ENCODE data around the gene IMPDH2.

Gene IMPDH2

DNA sequence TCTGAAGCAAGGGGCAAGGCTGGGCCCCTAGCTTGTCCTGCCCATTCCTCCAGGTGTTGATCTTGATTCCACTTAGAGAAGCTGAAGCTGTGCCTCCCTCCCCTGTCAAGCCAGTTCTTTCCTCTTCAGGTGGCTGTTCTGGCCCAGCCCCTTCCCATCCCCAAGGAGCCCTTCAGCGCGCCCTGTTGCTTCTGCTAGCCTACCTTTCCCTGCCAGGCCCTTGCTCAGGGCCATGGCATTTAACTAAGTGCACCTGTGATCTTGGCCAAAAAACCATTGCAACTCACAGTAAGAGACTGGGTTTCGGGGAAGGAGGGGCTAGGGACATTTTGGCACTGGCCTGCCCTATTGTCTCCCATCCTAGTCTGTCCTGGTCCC, 23.9 kb downstream of the IMPDH2 start:
- no peak for DNase-seq

DNA sequence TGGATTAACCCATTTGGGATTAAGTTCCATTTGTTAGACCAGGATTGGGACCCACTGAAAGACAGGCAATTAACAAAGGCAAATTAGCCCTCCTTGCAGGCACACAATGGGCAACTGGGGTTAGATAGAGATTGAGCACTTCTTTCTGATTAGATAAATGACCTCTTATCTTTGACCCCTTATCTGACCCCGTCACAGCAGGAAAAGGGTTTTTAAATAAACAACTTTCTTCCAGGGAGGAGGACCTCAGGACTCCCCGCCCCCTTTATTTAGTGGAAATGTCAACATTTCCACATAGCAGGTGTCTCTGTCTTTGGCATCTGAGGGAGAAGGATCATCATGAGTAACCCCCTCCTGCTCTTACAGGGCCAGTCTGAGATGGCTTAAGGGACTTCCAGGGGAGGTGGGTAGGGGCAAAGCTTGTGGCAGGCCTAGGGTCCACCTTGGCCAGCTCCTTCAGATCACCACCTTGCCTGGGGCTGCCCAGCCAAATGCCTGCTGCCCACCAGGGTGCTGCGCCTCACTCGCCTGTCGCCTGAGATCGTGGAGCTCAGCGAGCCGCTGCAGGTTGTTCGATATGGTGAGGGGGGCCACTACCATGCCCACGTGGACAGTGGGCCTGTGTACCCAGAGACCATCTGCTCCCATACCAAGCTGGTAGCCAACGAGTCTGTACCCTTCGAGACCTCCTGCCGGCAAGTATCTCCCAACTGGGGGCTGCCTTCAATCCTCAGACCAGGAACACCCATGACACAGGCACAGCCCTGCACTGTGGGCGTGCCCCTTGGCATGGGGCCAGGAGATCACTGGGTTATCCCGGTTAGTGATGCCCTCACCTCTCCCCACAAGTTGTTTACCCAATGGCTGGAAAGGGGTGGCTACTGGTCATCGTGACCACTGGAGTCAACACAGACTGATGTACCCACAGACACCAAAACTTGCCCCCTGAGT, 24.6 kb downstream of the IMPDH2 start:
- peak; percentile 21 for DNase-seq

DNA sequence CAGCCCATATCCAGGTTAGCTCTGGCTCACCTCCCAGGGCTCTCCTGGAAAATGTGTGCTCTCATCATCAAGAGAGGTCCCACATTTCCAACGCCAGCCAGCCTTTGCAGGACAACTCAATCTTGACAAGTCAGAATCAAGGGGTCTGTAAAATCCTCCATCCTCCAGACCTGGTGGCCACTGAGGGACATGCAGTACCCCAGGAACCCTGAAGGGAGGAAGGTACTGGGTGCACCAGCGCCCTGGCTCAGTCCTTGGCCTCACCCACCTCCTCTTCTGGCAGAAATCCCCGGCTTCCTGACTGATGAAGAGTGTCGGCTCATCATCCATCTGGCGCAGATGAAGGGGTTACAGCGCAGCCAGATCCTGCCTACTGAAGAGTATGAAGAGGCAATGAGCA, 28.0 kb downstream of the IMPDH2 start:
- DNase-seq, result no peak

DNA sequence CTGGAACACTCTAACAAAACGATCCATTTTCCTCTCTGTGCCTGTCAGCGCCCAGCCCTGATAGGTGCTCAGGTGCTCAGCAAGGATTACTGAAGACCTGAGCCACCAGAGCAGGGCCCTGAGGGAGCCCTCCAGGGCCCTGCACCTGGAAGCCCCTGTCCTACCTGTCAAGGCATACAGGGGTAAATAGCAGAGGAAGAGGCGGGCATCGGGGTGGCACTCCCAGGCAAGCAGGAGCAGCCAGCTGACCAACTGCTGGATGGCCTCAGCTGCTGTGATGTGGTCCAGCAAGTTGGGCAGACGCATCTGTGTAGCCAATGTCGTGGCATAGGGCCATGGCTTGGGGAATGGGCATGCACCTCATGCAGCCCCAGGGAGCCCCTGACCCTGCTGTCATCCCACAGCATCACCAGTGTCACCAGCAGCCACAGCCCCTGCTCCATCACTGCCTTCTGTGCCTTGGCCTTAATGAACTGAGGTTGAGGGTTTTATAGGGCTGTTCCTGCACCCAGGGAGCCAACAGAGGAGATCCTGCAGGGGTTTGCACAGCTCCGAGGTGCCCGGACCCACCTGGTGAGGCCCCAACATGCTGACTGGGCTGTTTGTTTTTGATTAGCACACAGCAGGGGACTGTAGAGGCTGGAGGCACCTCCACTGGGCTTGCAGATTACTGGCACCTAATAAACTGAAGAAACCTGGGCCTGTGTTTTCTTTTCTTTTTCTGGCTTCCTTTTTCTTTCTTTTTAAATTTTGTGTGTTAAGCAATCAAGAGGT, 29.9 kb downstream of the IMPDH2 start:
- DNase-seq, result no peak

DNA sequence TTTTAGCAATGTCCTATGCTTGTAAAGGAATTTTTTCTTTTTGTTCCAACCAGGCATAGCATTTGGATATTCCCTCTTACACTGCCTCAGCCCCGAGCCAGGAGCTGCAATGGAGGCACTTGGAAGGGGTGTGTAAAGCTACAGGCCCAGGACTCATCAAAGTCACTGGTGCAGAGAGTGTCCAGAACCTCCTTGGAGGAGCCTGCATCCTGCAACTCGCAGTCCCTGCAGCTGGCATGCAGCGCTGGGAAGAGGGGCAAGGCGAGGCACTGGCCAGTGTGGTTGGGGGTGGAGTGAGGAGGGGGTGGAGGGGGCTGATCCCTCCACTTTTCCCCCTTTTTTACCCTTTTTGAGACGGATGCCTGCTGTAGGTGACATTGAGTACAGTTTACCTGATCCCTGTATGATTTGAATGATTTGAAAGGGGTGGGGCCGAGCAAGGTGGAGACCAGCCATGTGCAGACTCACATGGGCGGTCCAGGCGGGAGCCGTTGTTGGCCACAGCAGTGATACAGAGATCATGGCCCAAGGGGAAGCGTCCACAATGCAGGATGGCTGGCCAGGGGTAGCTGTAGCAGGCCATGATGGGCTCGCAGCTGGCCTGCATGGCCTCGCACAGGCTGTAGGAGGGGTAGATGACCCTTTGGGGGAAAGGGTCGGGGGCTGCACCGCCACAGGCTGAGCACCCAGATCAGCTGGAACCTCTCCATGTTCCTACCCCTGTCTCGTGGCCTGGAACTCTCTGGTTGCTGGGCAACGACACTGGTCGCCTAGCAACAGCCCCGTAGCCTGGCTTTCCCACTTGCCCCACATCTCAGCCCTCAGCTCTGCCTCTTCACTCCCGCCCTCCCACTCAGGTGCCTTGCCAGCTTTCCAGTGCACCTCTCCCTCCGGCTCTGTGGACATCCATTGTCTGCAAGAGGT, 31.2 kb downstream of the IMPDH2 start:
- DNase-seq, result peak; percentile 63

DNA sequence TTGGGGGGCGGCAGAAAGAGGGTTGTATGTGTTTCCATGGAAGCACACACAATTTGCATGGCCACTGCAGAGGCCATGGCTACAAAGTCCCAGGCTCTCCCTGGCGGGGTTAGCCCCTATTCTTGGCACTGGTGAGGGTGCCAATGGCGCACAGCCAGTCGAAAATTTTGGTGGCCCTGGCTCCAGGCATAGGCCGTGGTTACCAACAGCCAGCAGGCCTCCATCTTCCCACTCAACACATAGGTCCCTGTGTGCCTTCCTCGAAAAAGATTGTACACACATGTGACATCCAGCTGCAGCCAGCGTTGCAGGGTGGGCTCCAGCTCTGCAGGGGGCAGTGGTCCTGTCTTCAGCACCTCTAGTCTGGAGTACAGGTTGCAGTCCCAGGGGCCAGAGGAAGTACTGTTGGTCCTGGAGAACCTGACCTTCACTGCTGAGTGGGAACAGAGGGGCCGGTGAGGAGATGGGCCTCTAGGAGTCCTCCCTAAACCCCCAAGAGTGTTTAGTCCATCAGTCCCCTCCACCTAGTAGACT, 32.0 kb downstream of the IMPDH2 start:
- no peak for DNase-seq

DNA sequence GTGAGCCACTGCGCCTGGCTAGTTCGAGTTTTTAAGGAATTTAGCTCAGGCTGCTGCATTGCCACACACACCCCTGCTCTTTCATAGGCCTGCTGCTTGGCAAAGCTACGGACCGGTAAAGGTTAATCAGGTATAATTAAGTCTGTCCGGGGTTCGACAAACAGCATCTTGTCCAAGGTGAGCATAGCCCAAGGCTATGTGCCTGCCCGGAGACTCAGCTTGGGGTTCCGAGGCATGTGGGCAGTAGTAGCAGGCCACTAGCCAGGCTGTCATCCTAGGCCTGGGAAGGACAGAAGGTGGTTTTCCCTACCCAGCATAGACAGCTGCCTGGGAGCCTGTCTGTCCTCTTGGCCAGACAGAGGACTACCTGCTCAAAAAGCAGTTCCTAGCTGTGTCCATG, 32.6 kb downstream of the IMPDH2 start:
- DNase-seq, result no peak

DNA sequence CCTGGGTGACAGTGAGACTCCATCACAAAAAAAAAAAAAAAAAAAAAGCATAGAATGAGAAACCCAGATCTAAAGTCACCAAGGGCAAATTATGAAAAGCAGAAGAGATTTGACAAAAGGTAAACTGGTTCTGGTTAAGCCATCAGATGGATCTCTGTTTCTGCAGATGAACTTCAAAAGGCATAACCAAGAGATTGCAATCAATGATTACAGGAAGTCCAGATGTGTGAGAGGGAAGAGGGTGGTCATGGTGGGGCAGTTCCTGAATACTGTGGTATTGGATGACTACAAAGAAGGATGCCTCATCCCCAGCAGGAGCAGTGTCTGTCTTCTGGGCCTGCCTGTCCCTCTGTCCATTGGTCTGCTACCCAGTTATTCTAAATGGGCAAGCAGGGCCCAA, 35.4 kb downstream of the IMPDH2 start:
- no peak for DNase-seq

DNA sequence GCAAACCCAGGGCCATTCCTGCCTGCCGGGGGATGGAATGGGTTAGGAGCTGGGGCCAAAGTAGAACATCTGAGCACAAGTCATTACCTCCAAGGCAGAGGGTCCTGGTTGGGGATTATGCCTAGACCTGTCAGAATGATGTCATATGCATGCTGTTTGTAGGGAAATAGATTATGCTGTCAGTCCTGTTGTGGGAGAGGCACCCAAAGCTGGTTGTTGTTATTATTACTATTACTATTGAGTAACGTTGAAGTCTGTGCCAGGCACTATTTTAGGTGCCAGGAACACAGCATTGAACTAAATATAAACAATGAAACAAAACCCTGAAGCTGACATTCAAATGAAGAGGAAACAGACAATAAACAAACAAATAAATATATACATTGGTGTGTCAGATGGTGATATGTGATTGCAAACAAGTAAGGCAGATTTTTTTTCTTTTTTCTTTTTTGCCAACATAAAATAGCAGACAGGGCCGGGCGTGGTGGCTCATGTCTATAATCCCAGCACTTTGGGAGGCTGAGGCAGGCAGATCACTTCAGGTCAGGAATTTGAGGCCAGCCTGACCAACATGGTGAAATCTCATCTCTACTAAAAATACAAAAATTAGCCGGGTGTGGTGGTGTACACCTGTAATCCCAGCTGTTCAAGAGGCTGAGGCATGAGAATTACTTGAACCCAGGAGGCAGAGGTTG, 37.2 kb downstream of the IMPDH2 start:
- no peak for DNase-seq

DNA sequence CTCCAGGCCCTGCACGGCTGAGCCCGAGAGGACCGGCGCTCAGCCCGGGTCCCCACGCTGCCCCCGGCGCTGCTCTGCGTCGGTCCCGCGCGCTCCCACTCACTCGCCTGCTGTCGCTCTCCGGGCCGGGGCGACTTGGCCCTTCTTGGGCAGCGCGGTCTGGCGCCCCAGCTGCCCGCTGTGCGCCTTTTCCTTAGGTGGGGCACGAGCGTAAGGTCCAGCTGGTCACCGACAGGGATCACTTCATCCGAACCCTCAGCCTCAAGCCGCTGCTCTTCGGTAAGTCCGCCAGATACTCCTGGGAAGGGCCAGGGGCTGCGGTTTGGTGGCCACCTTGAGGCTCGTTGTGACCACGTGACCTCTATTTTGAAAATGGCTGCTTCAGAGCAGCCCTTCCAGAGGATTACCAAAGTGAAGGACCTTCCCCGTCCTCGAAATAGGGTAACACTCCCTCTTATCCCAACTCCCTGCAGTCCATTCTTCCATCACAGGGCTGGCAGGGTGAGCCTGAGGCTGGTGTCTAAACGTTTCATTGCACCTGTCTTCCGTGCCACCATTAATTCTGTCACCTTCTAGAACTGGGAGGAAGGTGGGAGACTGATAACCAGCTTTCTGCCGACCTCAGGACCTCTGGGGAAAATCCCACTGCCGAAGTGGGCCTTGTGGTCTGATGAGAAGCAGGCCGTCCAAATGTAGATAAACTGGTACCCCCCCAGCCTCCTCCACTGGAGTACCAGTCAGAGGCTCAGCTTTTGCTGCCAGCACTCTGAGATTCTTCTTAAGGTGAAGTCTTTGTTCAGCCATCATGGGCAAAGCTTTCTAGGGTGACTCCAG, 38.3 kb downstream of the IMPDH2 start:
- DNase-seq, result peak; percentile 53

DNA sequence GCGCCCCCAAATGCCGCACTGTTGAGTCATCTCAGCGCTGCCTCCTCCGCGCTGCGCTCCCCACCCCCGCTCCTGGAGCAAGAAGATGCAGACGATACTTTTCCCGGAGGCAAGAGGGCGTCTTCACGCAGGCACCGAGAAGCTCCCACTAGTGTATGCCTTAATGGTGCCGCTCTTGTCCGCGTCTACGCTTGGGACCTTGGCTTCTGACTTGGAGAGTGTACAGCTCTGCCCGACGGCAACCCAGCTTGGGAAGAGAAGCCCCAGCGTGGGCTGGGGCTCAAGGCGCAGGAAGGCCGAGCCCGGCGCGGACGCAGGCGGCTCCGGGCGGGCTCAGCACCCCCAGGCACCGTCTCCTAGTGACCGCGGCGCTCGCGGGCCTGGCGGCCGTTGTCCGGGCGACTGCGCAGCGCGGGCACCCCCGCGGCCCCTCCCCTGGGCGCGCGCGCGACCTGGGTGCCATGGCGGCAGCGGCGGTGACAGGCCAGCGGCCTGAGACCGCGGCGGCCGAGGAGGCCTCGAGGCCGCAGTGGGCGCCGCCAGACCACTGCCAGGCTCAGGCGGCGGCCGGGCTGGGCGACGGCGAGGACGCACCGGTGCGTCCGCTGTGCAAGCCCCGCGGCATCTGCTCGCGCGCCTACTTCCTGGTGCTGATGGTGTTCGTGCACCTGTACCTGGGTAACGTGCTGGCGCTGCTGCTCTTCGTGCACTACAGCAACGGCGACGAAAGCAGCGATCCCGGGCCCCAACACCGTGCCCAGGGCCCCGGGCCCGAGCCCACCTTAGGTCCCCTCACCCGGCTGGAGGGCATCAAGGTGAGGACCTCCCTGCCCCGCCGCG, 39.2 kb downstream of the IMPDH2 start, which contains the start of gene P4HTM:
P4HTM (plus strand) TSS at position 446 of the 840 bp plus-strand sequence; CDS start at position 462, 16 bp downstream.
- DNase-seq, result peak; percentile 68

DNA sequence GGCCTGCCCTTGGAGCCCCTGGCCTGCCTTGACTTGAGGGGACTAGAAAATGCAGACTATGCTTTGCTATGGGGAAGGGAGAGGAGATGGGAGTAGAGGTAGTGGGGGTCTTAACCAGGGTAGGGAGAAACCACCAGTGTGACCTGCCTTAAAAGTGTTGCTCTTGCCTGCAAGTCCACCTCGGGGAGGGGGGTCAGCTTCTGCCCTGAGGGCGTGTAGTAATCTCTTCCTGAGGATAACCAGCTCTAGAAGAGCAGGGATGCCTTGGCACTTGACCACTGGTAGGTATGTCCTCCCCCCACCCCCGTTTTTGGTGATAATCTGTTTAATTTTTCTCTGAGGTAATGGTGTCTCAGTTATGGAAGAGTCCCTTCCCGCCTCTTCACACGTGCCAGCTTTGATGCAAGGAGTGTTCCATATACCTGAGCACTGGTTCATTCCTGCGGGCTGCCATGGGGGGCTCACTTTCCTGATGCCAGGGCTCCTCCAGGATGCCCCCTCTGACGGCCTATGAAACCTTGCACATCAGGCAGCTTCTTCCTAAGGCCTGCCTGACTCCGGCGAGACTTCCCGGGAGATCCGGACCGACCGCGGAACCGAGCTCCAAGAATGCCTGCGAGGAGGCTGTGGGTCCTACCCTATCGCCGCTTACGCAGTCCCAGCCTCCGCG, 39.9 kb downstream of the IMPDH2 start:
- DNase-seq, result peak; percentile 36

DNA sequence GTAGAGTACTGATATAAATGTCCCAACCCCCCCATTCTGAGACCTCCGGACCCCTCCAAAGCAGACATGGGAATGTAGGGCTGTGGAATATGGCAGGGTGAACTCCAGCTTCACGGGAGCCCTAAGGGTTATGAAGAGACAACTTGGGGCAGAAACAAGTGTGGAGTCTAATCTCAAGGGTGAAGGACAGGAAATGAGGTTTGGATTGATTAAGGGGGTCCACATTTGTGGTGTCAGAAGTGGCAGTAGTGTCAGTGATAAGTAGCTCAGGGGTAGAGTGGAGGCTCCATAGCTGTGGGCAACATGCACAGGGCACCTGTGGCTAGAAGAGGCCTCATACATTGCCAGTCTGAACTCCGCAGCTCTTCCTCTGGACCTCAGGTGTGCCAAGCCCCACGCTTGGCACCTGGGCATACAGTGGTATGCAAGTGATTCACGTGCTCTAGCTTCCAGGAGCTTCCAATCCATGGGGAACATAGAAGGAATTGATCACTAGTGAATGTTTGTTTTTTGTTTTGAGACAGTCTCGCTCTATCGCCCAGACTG, 43.3 kb downstream of the IMPDH2 start:
- DNase-seq, result no peak

DNA sequence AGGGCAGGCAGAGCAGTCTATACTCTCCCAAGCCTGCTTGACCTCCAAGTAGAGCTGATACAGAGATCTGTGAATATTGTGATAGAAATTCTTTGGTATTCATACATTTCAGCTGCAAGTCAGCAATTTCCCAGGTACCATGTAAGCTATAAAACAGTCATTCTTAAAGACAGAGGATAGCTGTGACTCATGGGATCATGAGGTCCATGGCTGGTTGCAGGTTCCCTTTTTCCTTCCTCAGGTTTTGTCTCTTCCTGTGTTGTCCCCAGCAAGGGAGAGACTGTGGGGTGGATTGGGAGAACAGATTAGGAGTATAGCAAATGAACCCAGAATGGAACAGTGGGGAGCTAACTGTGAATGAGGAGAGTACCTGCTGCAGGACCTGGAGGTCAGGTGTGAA, 44.5 kb downstream of the IMPDH2 start:
- no peak for DNase-seq

DNA sequence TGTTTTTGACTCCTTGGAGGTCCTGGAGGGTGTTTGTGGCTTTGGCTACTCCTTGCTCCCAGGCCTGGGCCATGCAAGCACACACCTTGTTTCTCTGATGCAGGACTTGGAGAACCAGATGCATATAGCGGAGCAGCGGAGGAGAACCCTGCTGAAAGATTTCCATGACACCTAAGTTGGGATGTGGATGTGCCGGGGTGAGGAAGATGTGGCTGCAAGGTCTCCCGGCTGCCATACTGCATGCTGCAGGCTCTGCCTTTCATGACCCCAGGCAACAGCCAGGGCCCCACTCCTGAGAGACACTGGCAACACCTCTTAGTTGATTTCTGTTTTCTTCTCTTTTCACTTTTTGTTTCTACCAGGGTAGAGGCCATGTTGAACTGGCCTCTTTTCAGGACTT, 46.1 kb downstream of the IMPDH2 start:
- no peak for DNase-seq

DNA sequence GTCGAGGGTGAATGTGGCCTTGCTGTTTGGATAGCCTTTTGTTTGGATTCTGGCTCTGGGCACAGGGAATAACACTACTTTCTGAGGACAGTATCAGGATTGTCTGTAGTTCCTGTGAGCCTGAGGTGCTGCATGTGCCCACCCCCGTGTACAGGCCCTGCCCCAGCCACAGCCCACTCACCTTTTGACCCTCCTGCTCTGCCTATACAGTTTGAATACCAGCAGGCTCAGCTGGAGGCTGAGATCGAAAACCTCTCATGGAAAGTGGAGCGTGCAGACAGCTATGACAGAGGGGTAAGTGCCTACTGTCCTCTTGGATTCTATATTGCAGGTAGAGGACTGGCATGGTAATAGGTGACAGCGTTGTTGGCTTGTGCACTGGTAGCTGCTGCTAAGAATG, 46.5 kb downstream of the IMPDH2 start:
- no peak for DNase-seq

DNA sequence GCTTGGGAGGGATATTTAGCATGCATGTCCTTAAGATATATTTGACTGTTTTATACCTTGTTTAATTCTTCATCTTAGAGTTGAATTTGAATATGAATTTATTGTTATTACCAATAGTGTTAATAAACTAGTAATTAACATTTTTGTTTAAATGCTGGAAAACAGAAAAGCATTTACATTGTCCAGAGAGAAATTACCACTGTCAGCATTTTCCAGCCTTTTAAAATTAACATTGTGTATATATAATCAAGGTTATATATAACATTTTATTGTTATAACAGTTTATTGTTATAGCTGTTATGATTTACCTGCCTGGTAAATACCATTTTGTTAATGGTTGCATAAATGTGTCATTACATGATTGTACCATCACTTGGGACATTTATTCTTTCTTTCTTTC, 47.2 kb downstream of the IMPDH2 start:
- no peak for DNase-seq

DNA sequence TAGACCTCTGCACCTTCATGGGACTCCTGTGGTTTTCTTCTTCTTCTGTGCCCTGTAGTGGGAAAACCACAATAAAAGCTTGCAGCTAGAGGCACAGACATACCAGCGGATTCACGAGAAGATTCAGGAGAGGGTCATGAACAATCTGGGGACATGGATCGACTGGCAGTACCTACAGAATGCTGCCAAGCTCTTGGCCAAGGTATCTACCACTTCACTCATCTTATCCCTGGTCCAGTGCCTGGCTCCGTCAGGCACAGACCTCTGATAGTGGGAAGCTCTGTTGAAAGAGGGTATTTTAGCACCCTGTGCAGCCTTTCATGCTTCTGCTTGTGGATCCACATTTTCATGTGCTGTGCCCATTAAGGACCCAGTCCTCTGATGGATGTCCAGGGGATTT, 48.9 kb downstream of the IMPDH2 start:
- no peak for DNase-seq

DNA sequence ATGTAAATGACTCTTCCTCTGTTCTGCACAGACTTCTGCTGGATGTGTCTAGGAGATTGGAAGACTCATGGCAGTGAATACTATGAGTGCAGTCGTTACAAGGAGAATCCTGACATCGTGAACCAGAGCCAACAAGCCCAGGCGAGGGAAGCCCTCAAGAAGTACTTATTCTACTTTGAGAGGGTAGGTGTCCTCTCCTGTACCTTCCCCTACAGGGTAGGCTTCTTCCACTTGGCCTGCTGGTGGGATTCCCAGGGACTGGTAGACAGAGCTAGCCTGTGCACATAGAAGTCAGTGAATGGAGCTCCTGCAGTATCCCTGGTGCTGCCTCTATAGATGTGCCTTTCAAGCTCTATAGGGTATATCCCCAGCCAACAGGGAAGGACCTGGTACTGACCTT, 49.7 kb downstream of the IMPDH2 start:
- DNase-seq, result no peak

All from DMS53 (cell line).